ENCODE results near the gene COBLL1.
"Not testable (repeated sequence)": the region's sequence is repeated elsewhere in the genome, so short reads cannot be mapped to it uniquely, and the experiment has no call there.

Gene COBLL1

DNA sequence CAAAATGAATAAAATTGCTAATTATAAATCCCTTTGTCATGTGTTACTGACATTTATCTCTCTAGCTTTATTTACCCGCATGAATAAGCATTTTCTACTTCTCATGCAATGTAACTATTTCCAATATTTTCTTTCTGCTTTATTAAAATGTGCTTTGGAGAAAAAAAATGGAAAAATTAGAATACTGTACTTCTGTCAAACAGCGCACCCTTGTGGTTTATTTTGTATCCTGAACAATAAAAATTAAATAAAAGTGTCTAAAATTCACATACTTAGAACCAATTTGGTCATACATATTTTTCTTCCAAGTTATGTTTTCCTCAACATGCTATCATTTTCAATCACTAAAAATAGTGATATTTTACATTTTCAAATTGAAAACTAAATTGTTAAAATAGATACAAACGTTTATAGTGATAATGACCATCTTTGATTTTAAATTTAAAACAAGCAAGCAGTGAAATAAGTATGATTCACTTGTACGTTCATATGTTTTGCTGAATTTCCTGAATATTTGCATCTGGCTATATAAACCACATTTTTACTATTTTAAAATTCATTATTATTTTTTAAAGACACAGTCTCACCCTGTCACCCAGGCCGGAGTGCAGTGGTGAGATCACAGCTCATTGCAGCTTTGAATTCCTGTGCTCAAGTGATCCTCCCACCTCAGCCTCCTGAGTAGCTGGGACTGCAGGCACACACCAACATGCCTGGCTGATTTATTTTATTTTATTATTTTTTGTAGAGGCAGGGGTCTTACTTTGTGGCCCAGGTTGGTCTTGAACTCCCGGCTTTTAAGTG, 124.4 kb downstream of the COBLL1 start:
- H3K4me3 ChIP-seq (ENCODE audit: control insufficient read depth, low read depth, low read length): no peak overlapping the region
- no peak for DNase-seq (ENCODE audit: low read depth)
- TF ChIP-seq, protein P1, sequence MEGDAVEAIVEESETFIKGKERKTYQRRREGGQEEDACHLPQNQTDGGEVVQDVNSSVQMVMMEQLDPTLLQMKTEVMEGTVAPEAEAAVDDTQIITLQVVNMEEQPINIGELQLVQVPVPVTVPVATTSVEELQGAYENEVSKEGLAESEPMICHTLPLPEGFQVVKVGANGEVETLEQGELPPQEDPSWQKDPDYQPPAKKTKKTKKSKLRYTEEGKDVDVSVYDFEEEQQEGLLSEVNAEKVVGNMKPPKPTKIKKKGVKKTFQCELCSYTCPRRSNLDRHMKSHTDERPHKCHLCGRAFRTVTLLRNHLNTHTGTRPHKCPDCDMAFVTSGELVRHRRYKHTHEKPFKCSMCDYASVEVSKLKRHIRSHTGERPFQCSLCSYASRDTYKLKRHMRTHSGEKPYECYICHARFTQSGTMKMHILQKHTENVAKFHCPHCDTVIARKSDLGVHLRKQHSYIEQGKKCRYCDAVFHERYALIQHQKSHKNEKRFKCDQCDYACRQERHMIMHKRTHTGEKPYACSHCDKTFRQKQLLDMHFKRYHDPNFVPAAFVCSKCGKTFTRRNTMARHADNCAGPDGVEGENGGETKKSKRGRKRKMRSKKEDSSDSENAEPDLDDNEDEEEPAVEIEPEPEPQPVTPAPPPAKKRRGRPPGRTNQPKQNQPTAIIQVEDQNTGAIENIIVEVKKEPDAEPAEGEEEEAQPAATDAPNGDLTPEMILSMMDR (IDR thresholded peaks at IDR 0.05; ENCODE audit: control insufficient read depth, insufficient read depth, low read depth, low read length, missing control alignments): peak; percentile 31

DNA sequence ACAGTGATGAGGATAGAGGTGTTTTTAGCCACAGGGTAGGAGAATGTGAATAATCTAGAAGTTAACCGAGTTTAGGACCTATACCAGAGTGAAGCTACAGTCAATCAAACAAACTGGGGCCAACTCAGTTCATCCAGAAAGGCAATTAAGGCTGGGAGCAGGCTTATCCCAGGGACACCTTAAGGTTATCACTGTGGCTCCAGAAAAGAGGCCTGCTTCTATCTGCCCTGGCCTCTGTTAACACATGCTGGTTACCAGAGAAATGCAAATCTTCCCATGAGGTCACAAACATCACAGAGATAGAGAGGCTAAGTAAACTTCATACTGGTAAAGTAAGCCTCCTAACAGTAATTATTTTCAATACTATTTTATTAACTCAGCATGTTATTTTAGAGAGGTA, 127.2 kb downstream of the COBLL1 start:
- TF ChIP-seq, protein P1 (IDR thresholded peaks at IDR 0.05; ENCODE audit: control insufficient read depth, insufficient read depth, low read depth, low read length, missing control alignments): no peak
- no peak overlapping the region for H3K4me3 ChIP-seq (ENCODE audit: control insufficient read depth, low read depth, low read length)
- no peak for DNase-seq (ENCODE audit: low read depth)

GRCh38 chr2:164711766-164712138, 129.9 kb downstream of the COBLL1 start:
- H3K4me3 ChIP-seq (ENCODE audit: control insufficient read depth, low read depth, low read length): no peak overlapping the region
- DNase-seq (ENCODE audit: low read depth): no peak
- TF ChIP-seq, protein P1 (IDR thresholded peaks at IDR 0.05; ENCODE audit: control insufficient read depth, insufficient read depth, low read depth, low read length, missing control alignments): no peak

- no peak overlapping the region for H3K4me3 ChIP-seq (ENCODE audit: control insufficient read depth, low read depth, low read length)
- DNase-seq (ENCODE audit: low read depth): no peak
- TF ChIP-seq, protein P1 (IDR thresholded peaks at IDR 0.05; ENCODE audit: control insufficient read depth, insufficient read depth, low read depth, low read length, missing control alignments): no peak
Measured at GRCh38 chr2:164710837-164711765, 130.5 kb downstream of the COBLL1 start.

GRCh38 chr2:164710252-164710836, 131.3 kb downstream of the COBLL1 start:
- H3K4me3 ChIP-seq (ENCODE audit: control insufficient read depth, low read depth, low read length); DNase-seq (ENCODE audit: low read depth): not testable (repeated sequence)

GRCh38 chr2:164706522-164706921, 135.1 kb downstream of the COBLL1 start:
- H3K4me3 ChIP-seq (ENCODE audit: control insufficient read depth, low read depth, low read length): no peak overlapping the region
- DNase-seq (ENCODE audit: low read depth): peak; percentile 61
- TF ChIP-seq, protein P1 (IDR thresholded peaks at IDR 0.05; ENCODE audit: control insufficient read depth, insufficient read depth, low read depth, low read length, missing control alignments): no peak

Data from AG09309 (cell line).